HCT116 (cell line): Measurements from ENCODE around the gene CRY2. TPM values are rescaled to one million over a fixed set of nuclear protein-coding genes. Genes with fewer than 3 reads are reported as not detected.

Source experiments
- ATAC-seq: fragments of 200-7000 bp; cut with Tn5 transposase; 2 replicates; pipeline ENCODE4 v1.9.1; 2020; ENCODE audit warnings: mild to moderate bottlenecking, moderate library complexity
- BruUV-seq: library from RNA; stranded (reverse); fragments of 400-500 nt; replicated peaks from 2 replicates; lab custom pipeline; 2021; lab: Mats Ljungman, UMichigan
- CTCF ChIA-PET: fragments of 300-600 bp; sonication (Branson Sonifier 250); formaldehyde crosslinking; loops from one replicate; lab custom pipeline; 2021; ENCODE audit warnings: antibody characterized with exemption; lab: Charles Lee
- POLR2A ChIA-PET: fragments of 300-600, 350-600 bp; sonication (Branson Sonifier 250); formaldehyde crosslinking; loops from one replicate; lab custom pipeline; 2021; ENCODE audit warnings: antibody characterized with exemption; lab: Charles Lee
- RAD21 ChIA-PET, 2 experiments: fragments of 300-600 bp; sonication (Branson Sonifier 250); formaldehyde crosslinking; loops; one replicate each; lab custom pipeline; 2023; ENCODE audit warnings: low total read pairs in 2 of 2; ENCODE audit not compliant: uncharacterized antibody in 2 of 2, unreplicated experiment in 2 of 2, low non-redundant PET in 1 of 2; lab: Charles Lee
- DNase-seq: peaks from one replicate; pipeline ENCODE4 v3.0.0-alpha.2; 2010; ENCODE audit warnings: low read depth, low spot score
- H2AFZ ChIP-seq: fragments of 200-600 bp; shearing (Covaris generic), sonication (generic); 2 replicates; pipeline ENCODE4 v1.6.1; 2017; ENCODE audit warnings: low read depth, mixed run types, mixed read lengths, antibody characterized with exemption, low read length; ENCODE audit not compliant: poor library complexity, severe bottlenecking
- H3K27ac ChIP-seq: 2 replicates; pipeline ENCODE4 v1.5.1; 2012; ENCODE audit warnings: low read depth, low read length
- H3K27me3 ChIP-seq: fragments of 200-600 bp; sonication (generic); 2 replicates; pipeline ENCODE4 v1.6.1; 2016; ENCODE audit warnings: mixed run types, low read length, mixed read lengths; ENCODE audit not compliant: insufficient read depth
- H3K36me3 ChIP-seq, 2 experiments: fragments of 200-500 bp in 1 of 2; fragments of 200-600 bp in 1 of 2; sonication (Bioruptor generic) in 1 of 2; sonication (generic) in 1 of 2; 2 replicates each; pipeline versions ENCODE4 v1.5.1 to v1.6.1; 2014 to 2016; ENCODE audit warnings: low read length in 2 of 2, inconsistent platforms in 1 of 2, mixed read lengths in 1 of 2, mixed run types in 1 of 2; ENCODE audit not compliant: insufficient read depth in 2 of 2, control insufficient read depth in 1 of 2
- H3K4me1 ChIP-seq, 2 experiments: fragments of 200-600 bp in 1 of 2; sonication (generic) in 1 of 2; 2 replicates each; pipeline versions ENCODE4 v1.5.1 to v1.6.1; 2012 to 2017; ENCODE audit warnings: low read length in 2 of 2, inconsistent platforms in 1 of 2, mild to moderate bottlenecking in 1 of 2, mixed read lengths in 1 of 2, mixed run types in 1 of 2, moderate library complexity in 1 of 2; ENCODE audit not compliant: insufficient read depth in 2 of 2, control insufficient read depth in 1 of 2
- H3K4me2 ChIP-seq: fragments of 200-600 bp; sonication (generic); 2 replicates; pipeline ENCODE4 v1.6.1; 2017; ENCODE audit warnings: mixed run types, low read length, mixed read lengths
- H3K4me3 ChIP-seq, 2 experiments: fragments of 200-600 bp in 1 of 2; sonication (generic) in 1 of 2; replicated peaks in 1 of 2; 2 replicates each; pipeline ENCODE4 v1.5.1; 2011 to 2016; ENCODE audit warnings: low read length in 2 of 2, control low read depth in 1 of 2, low read depth in 1 of 2, mild to moderate bottlenecking in 1 of 2, mixed read lengths in 1 of 2, mixed run types in 1 of 2
- H3K79me2 ChIP-seq: fragments of 200-600 bp; sonication (generic); 2 replicates; pipeline ENCODE4 v1.6.1; 2017; ENCODE audit warnings: mild to moderate bottlenecking, mixed run types, low read length, moderate library complexity, mixed read lengths; ENCODE audit not compliant: insufficient read depth
- H3K9ac ChIP-seq: fragments of 200-600 bp; sonication (generic); 2 replicates; pipeline ENCODE4 v1.6.1; 2016; ENCODE audit warnings: low read length, mixed read lengths
- H3K9me2 ChIP-seq: fragments of 200-600 bp; sonication (generic), shearing (Covaris generic); 2 replicates; pipeline ENCODE4 v1.6.1; 2017; ENCODE audit warnings: mixed run types, mild to moderate bottlenecking, moderate library complexity; ENCODE audit not compliant: insufficient read depth
- H3K9me3 ChIP-seq, 2 experiments: fragments of 200-500 bp in 1 of 2; fragments of 200-600 bp in 1 of 2; sonication (Bioruptor generic) in 1 of 2; sonication (generic) in 1 of 2; 2 replicates each; pipeline ENCODE4 v1.6.1; 2014 to 2017; ENCODE audit warnings: low read length in 2 of 2, mixed read lengths in 2 of 2, inconsistent platforms in 1 of 2, low read depth in 1 of 2, mild to moderate bottlenecking in 1 of 2, mixed run types in 1 of 2, moderate library complexity in 1 of 2; ENCODE audit not compliant: control insufficient read depth in 1 of 2, insufficient read depth in 1 of 2
- H4K20me1 ChIP-seq: fragments of 200-600 bp; sonication (generic), shearing (Covaris generic); 2 replicates; pipeline ENCODE4 v1.6.1; 2017; ENCODE audit warnings: mixed run types, mild to moderate bottlenecking, moderate library complexity; ENCODE audit not compliant: insufficient read depth
- ATF3 ChIP-seq: IDR thresholded peaks from 2 replicates; pipeline ENCODE4 v1.6.1; 2012
- CBX3 ChIP-seq: IDR thresholded peaks from 2 replicates; pipeline ENCODE4 v1.6.1; 2012; ENCODE audit warnings: low read depth
- CEBPB ChIP-seq: IDR thresholded peaks from 2 replicates; pipeline ENCODE4 v1.6.1; 2012; ENCODE audit warnings: low read depth
- CTCF ChIP-seq, 3 experiments: fragments of 200-600 bp in 1 of 3; sonication (generic) in 1 of 3; IDR thresholded peaks in 2 of 3; conservative IDR thresholded peaks in 1 of 3; 2 replicates each; pipeline ENCODE4 v1.5.1; 2012 to 2017; ENCODE audit warnings: low read depth in 2 of 3, low read length in 2 of 3, antibody characterized with exemption in 1 of 3, borderline replicate concordance in 1 of 3, control low read depth in 1 of 3, mild to moderate bottlenecking in 1 of 3, mixed read lengths in 1 of 3, mixed run types in 1 of 3, moderate library complexity in 1 of 3; ENCODE audit not compliant: insufficient read depth in 1 of 3
- EGR1 ChIP-seq: IDR thresholded peaks from 2 replicates; pipeline ENCODE4 v1.6.1; 2012; ENCODE audit warnings: low read depth
- ELF1 ChIP-seq: IDR thresholded peaks from 2 replicates; pipeline ENCODE4 v1.6.1; 2012; ENCODE audit warnings: low read depth, borderline replicate concordance
- EZH2phosphoT487 ChIP-seq: fragments of 200-600 bp; IDR thresholded peaks from 2 replicates; pipeline ENCODE4 v1.6.1; 2018; ENCODE audit warnings: antibody characterized with exemption, borderline replicate concordance
- FOSL1 ChIP-seq: IDR thresholded peaks from 2 replicates; pipeline ENCODE4 v1.6.1; 2012; ENCODE audit warnings: low read depth
- JUND ChIP-seq: IDR thresholded peaks from 2 replicates; pipeline ENCODE4 v1.6.1; 2012
- MAX ChIP-seq: IDR thresholded peaks from 2 replicates; pipeline ENCODE4 v1.6.1; 2012
- POLR2A ChIP-seq: IDR thresholded peaks from 2 replicates; pipeline ENCODE4 v1.7.0; 2011; ENCODE audit warnings: borderline replicate concordance; ENCODE audit not compliant: insufficient read depth, insufficient read length; ENCODE audit errors: extremely low read depth
- POLR2AphosphoS5 ChIP-seq: IDR thresholded peaks from 2 replicates; pipeline ENCODE4 v1.6.1; 2011; ENCODE audit warnings: mild to moderate bottlenecking, low read depth, low read length, moderate library complexity
- REST ChIP-seq: IDR thresholded peaks from 2 replicates; pipeline ENCODE4 v1.6.1; 2012; ENCODE audit warnings: low read depth
- SIN3A ChIP-seq: IDR thresholded peaks from 2 replicates; pipeline ENCODE4 v1.6.1; 2012; ENCODE audit warnings: low read depth
- SP1 ChIP-seq: IDR thresholded peaks from 2 replicates; pipeline ENCODE4 v1.6.1; 2012; ENCODE audit warnings: low read depth
- SRF ChIP-seq: IDR thresholded peaks from 2 replicates; pipeline ENCODE4 v1.6.1; 2012; ENCODE audit warnings: low read depth
- TCF7L2 ChIP-seq: IDR thresholded peaks from 2 replicates; pipeline ENCODE4 v1.7.0; 2011; ENCODE audit warnings: borderline replicate concordance, inconsistent platforms; ENCODE audit not compliant: insufficient read depth, insufficient read length; ENCODE audit errors: extremely low read depth
- YY1 ChIP-seq: IDR thresholded peaks from 2 replicates; pipeline ENCODE4 v1.6.1; 2011; ENCODE audit warnings: low read length, low read depth, moderate library complexity, mild to moderate bottlenecking; ENCODE audit not compliant: insufficient replicate concordance; ENCODE audit errors: extremely low read depth
- ZFX ChIP-seq: fragments of 450-650 bp; IDR thresholded peaks from 2 replicates; pipeline ENCODE4 v1.6.1; 2017
- ZNF274 ChIP-seq: fragments of 200-500 bp; sonication (Bioruptor generic); IDR thresholded peaks from 2 replicates; pipeline ENCODE4 v1.6.1; 2014; ENCODE audit warnings: mild to moderate bottlenecking, low read depth, low read length, inconsistent platforms
- intact Hi-C: fragments of 100-400 bp; cut with micrococcal nuclease; formaldehyde crosslinking; loops from 2 replicates; pipeline ENCODE4 v1.10.0; 2022
- total RNA-seq: library from RNA; stranded (reverse); gene quantifications from one replicate; pipeline ENCODE4 v1.2.1, GENCODE V29; 2021; ENCODE audit not compliant: unreplicated experiment

The CRY2 gene
- total RNA-seq, 1 experiment from 2014 or later, result 18.0 TPM

GRCh38 chr11:45843158-45843924, 3.9 kb upstream of the CRY2 start:
- peaks cover 2% of the 10 kb centered on the region; the same call in 1 of the 2 replicates for H3K79me2 ChIP-seq
- POLR2A ChIA-PET, result no interaction called here
- ATAC-seq (peak; percentile 65), DNase-seq (peak; percentile 90)
- peaks cover 0 to 23% of the 10 kb centered on the region in 2 experiments; a peak in 3 of 4 replicates for H3K4me1 ChIP-seq
- no TSS peak for BruUV-seq
- no peaks in the 10 kb centered on the region for H4K20me1 ChIP-seq
- peak overlapping the region; percentile 98 for H2AFZ ChIP-seq
- H3K36me3 ChIP-seq, result no peaks in the 10 kb centered on the region
- no peak overlapping the region for H3K27ac ChIP-seq
- intact Hi-C loops, result no loop called here
- no peaks in the 10 kb centered on the region for H3K27me3 ChIP-seq
- CTCF ChIA-PET, result interaction anchor here (0.9 to 2.1 kb wide), 8 partner anchors 10 to 165 kb away, joined by 3 to 9 read pairs (median 3); no protein-coding TSS in a partner anchor
- peak overlapping the region; percentile 73 for H3K4me2 ChIP-seq
- H3K9me3 ChIP-seq, result no peaks in the 10 kb centered on the region
- peak overlapping the region; percentile 26; the same call in 1 of the 2 replicates for H3K9ac ChIP-seq
- RAD21 ChIA-PET, result no interaction called here
- H3K4me3 ChIP-seq, result peak overlapping the region; percentile 4 to 35; a peak in 3 of 4 replicates
- no peaks in the 10 kb centered on the region for H3K9me2 ChIP-seq
- TF ChIP-seq JUND, result no peak
- TF ChIP-seq ZFX, result no peak
- no peak for TF ChIP-seq REST
- no peak for TF ChIP-seq EZH2phosphoT487
- no peak for TF ChIP-seq ATF3
- TF ChIP-seq MAX, result peak; percentile 48
- no peak for TF ChIP-seq ZNF274
- peak; percentile 50 for TF ChIP-seq SP1
- peak; percentile 74 for TF ChIP-seq CBX3
- TF ChIP-seq SRF, result no peak; the same call in 1 of the 2 replicates
- no peak for TF ChIP-seq ELF1
- no peak for TF ChIP-seq SIN3A
- no peak for TF ChIP-seq EGR1
- TF ChIP-seq YY1, result no peak
- no peak for TF ChIP-seq CEBPB
- TF ChIP-seq FOSL1, result no peak
- TF ChIP-seq POLR2A, result no peak
- TF ChIP-seq TCF7L2, result peak; percentile 58
- no peak for TF ChIP-seq POLR2AphosphoS5
- peak; percentile 70 to 95 (median 93); a peak in 5 of 6 replicates for TF ChIP-seq CTCF (IDR thresholded peaks at IDR 0.05 in 2 of 3, conservative IDR thresholded peaks at IDR 0.05 in 1 of 3; ENCODE audit: borderline replicate concordance in 1 of 3, insufficient read depth in 1 of 3, low read depth in 2 of 3, low read length in 2 of 3)
